ENCODE measurements around the gene FBXO31. TPM values are rescaled to one million over a fixed set of nuclear protein-coding genes. Genes with fewer than 3 reads are reported as not detected.

FBXO31 gene
- total and polyA plus RNA-seq, 2 experiments from 2014 or later: 16.5 to 28.9 TPM

GRCh38 chr16:87426423-87427215 is 43.0 kb upstream of the FBXO31 start:
- Histone ChIP-seq H3K27me3 (no peaks in the 10 kb centered on the region), H3K9me3 (ENCODE audit: low read depth) (no peaks in the 10 kb centered on the region), H3K36me3 (replicated peaks; ENCODE audit: insufficient read depth, low read depth) (no peaks in the 10 kb centered on the region), H3K4me2 (no peak overlapping the region), H2AFZ (no peak overlapping the region), H3K79me2 (no peaks in the 10 kb centered on the region), H3K4me3 (no peak overlapping the region), H3K4me1 (ENCODE audit: insufficient read depth) (no peaks in the 10 kb centered on the region), H4K20me1 (ENCODE audit: insufficient read depth, poor library complexity, severe bottlenecking) (peaks cover 4% of the 10 kb centered on the region), H3K27ac (no peak overlapping the region), H3K9me2 (replicated peaks; ENCODE audit: insufficient read depth) (no peaks in the 10 kb centered on the region)
- TF ChIP-seq EZH2phosphoT487 (IDR thresholded peaks at IDR 0.05; ENCODE audit: low read depth, severe bottlenecking, unreplicated experiment) (no peak), EZH2 (IDR thresholded peaks at IDR 0.05; ENCODE audit: borderline replicate concordance) (no peak)
- TF ChIP-seq, protein P1, sequence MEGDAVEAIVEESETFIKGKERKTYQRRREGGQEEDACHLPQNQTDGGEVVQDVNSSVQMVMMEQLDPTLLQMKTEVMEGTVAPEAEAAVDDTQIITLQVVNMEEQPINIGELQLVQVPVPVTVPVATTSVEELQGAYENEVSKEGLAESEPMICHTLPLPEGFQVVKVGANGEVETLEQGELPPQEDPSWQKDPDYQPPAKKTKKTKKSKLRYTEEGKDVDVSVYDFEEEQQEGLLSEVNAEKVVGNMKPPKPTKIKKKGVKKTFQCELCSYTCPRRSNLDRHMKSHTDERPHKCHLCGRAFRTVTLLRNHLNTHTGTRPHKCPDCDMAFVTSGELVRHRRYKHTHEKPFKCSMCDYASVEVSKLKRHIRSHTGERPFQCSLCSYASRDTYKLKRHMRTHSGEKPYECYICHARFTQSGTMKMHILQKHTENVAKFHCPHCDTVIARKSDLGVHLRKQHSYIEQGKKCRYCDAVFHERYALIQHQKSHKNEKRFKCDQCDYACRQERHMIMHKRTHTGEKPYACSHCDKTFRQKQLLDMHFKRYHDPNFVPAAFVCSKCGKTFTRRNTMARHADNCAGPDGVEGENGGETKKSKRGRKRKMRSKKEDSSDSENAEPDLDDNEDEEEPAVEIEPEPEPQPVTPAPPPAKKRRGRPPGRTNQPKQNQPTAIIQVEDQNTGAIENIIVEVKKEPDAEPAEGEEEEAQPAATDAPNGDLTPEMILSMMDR (IDR thresholded peaks at IDR 0.05; ENCODE audit: poor library complexity): no peak
- WGBS (ENCODE audit: low lambda C conversion rate, missing lambda C conversion rate): 92% methylated on average over 18 of the region's 18 CpGs
- DNase-seq (ENCODE audit: low spot score): no peak

DNA sequence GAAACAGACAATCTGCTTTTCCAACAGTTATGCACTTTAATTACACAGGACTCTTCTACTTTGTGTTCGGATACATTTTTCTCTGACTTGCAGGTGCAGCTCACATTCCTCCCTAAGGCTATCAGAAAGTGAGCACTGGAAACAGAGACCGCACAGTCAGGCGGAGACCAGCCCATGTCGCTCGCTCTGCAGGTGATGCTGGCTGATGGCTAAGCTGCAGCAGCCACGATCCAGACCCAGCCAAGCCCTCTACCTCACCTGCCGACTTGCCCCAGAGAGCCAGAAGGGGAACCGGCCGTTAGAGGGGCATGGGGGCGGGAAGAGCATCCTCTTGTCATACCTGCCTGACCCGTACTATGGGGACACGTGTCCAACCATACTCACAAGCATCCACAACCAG is 42.4 kb upstream of the FBXO31 start:
- 90% methylated on average over 12 of the region's 12 CpGs for WGBS (ENCODE audit: low lambda C conversion rate, missing lambda C conversion rate)
- no peaks in the 10 kb centered on the region for H3K79me2 ChIP-seq
- H3K36me3 ChIP-seq (replicated peaks; ENCODE audit: insufficient read depth, low read depth): no peaks in the 10 kb centered on the region
- TF ChIP-seq, protein P1 (IDR thresholded peaks at IDR 0.05; ENCODE audit: poor library complexity): no peak
- TF ChIP-seq EZH2phosphoT487 (IDR thresholded peaks at IDR 0.05; ENCODE audit: low read depth, severe bottlenecking, unreplicated experiment): no peak
- no peak for TF ChIP-seq EZH2 (IDR thresholded peaks at IDR 0.05; ENCODE audit: borderline replicate concordance)
- H3K4me1 ChIP-seq (ENCODE audit: insufficient read depth): no peaks in the 10 kb centered on the region
- no peak overlapping the region for H2AFZ ChIP-seq
- peaks cover 4% of the 10 kb centered on the region for H4K20me1 ChIP-seq (ENCODE audit: insufficient read depth, poor library complexity, severe bottlenecking)
- DNase-seq (ENCODE audit: low spot score): no peak
- no peak overlapping the region for H3K4me2 ChIP-seq
- H3K27me3 ChIP-seq: no peaks in the 10 kb centered on the region
- H3K27ac ChIP-seq: no peak overlapping the region
- H3K9me2 ChIP-seq (replicated peaks; ENCODE audit: insufficient read depth): no peaks in the 10 kb centered on the region
- H3K4me3 ChIP-seq: no peak overlapping the region
- H3K9me3 ChIP-seq (ENCODE audit: low read depth): no peaks in the 10 kb centered on the region

DNA sequence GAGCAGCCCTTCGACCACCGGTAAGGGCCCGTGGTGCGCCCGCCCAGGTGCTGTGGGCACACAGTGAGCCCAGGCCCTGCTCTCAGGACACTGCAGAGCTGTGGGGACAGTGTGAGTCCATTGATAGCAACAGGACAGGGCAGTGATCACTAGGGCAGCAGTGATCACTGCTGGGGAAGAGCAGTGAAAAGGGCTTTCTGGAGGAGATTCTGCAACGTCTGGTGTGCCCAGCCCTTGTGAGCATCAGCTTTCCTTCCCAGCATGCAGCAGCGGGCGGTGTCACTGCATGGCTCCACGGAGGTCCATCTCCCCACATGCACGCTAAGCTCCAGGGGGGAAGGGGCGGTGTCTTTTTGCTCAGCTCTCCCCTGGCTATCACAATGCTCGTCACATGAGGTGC is 40.7 kb upstream of the FBXO31 start:
- Histone ChIP-seq H3K27ac (no peak overlapping the region), H3K79me2 (no peaks in the 10 kb centered on the region), H3K4me3 (no peak overlapping the region), H3K4me1 (ENCODE audit: insufficient read depth) (no peaks in the 10 kb centered on the region), H3K9me3 (ENCODE audit: low read depth) (no peaks in the 10 kb centered on the region), H4K20me1 (ENCODE audit: insufficient read depth, poor library complexity, severe bottlenecking) (peaks cover 5% of the 10 kb centered on the region), H3K36me3 (replicated peaks; ENCODE audit: insufficient read depth, low read depth) (no peaks in the 10 kb centered on the region), H2AFZ (no peak overlapping the region), H3K9me2 (replicated peaks; ENCODE audit: insufficient read depth) (no peaks in the 10 kb centered on the region), H3K4me2 (no peak overlapping the region), H3K27me3 (no peaks in the 10 kb centered on the region)
- DNase-seq (ENCODE audit: low spot score): no peak
- TF ChIP-seq, protein P1 (IDR thresholded peaks at IDR 0.05; ENCODE audit: poor library complexity): no peak
- TF ChIP-seq EZH2phosphoT487 (IDR thresholded peaks at IDR 0.05; ENCODE audit: low read depth, severe bottlenecking, unreplicated experiment): no peak
- no peak for TF ChIP-seq EZH2 (IDR thresholded peaks at IDR 0.05; ENCODE audit: borderline replicate concordance)
- 87% methylated on average over 12 of the region's 12 CpGs for WGBS (ENCODE audit: low lambda C conversion rate, missing lambda C conversion rate)
